A549 (cell line): ENCODE data around the gene CCDC73. TPM values are rescaled to one million over a fixed set of nuclear protein-coding genes. Genes with fewer than 3 reads are reported as not detected.

Experiments used
- ATAC-seq, 2 experiments: fragments of 200-7000 bp in 1 of 2; fragments of >200 bp in 1 of 2; cut with Nextera tagmentation in 1 of 2; cut with Tn5 transposase in 1 of 2; 3 replicates each; pipeline versions ENCODE4 v1.8.0 to v1.9.1; 2018 to 2020; ENCODE audit warnings: mild to moderate bottlenecking in 1 of 2, moderate library complexity in 1 of 2
- CTCF ChIA-PET: fragments of 300-600 bp; sonication (Branson Sonifier 250); formaldehyde crosslinking; extraction: SDS; loops from one replicate; lab custom pipeline; 2021; ENCODE audit warnings: antibody characterized with exemption, inconsistent platforms; lab: Yijun Ruan, JAX
- POLR2A ChIA-PET: fragments of 350-600 bp; formaldehyde crosslinking; extraction: SDS; loops from one replicate; lab custom pipeline; 2021; ENCODE audit warnings: antibody characterized with exemption, inconsistent platforms; lab: Yijun Ruan, JAX
- DNase-seq, 2 experiments: peaks; one replicate each; pipeline versions ENCODE4 v3.0.0 to v3.0.0-alpha.2; 2011 to 2016; ENCODE audit warnings: low read depth in 1 of 2, low spot score in 1 of 2
- FAIRE-seq: peaks from 2 replicates; lab custom pipeline; 2011; peaks lifted over from hg19 to GRCh38; lab: Jason Lieb, UNC
- H3K27ac ChIP-seq, 2 experiments: fragments of >200 bp; sonication (Bioruptor Twin); formaldehyde crosslinking; 3 replicates each; pipeline ENCODE4 v1.5.1; 2016 to 2017
- H3K4me1 ChIP-seq: fragments of >200 bp; sonication (Bioruptor Twin); formaldehyde crosslinking; 3 replicates; pipeline ENCODE4 v1.6.1; 2016
- H3K4me2 ChIP-seq: fragments of >200 bp; sonication (Bioruptor Twin); formaldehyde crosslinking; 3 replicates; pipeline ENCODE4 v1.6.1; 2016
- H3K4me3 ChIP-seq: fragments of >200 bp; sonication (Bioruptor Twin); formaldehyde crosslinking; 3 replicates; pipeline ENCODE4 v1.5.1; 2016
- H3K9me3 ChIP-seq: fragments of >200 bp; sonication (Bioruptor Twin); formaldehyde crosslinking; 3 replicates; pipeline ENCODE4 v1.6.1; 2016
- ATOH8 ChIP-seq: fragments of 250-450 bp; sonication (Bioruptor Pico); IDR thresholded peaks from 2 replicates; pipeline ENCODE4 v1.5.0; 2020; ENCODE audit warnings: low read depth, mild to moderate bottlenecking, moderate library complexity
- CBX8 ChIP-seq: fragments of 200-600 bp; sonication (generic); IDR thresholded peaks from 2 replicates; pipeline ENCODE4 v1.6.1; 2016
- CEBPB ChIP-seq, 2 experiments: fragments of >200 bp in 1 of 2; sonication (Bioruptor Twin) in 1 of 2; formaldehyde crosslinking in 1 of 2; IDR thresholded peaks; 2 replicates each; pipeline ENCODE4 v1.6.1; 2012 to 2016
- CHD4 ChIP-seq: fragments of 200-600 bp; sonication (generic); IDR thresholded peaks from 2 replicates; pipeline ENCODE4 v1.6.1; 2016; ENCODE audit warnings: antibody characterized with exemption, mild to moderate bottlenecking, borderline replicate concordance
- FOSB ChIP-seq: fragments of 250-450 bp; sonication (Bioruptor Pico); IDR thresholded peaks from 2 replicates; pipeline ENCODE4 v1.5.0; 2020; ENCODE audit warnings: mild to moderate bottlenecking, moderate library complexity
- FOXS1 ChIP-seq: fragments of 250-450 bp; sonication (Bioruptor Pico); IDR thresholded peaks from 2 replicates; pipeline ENCODE4 v1.5.0; 2020; ENCODE audit warnings: mild to moderate bottlenecking, moderate library complexity
- HDAC2 ChIP-seq: fragments of 200-600 bp; sonication (generic); IDR thresholded peaks from 2 replicates; pipeline ENCODE4 v1.6.1; 2016
- HOXA7 ChIP-seq: fragments of 250-450 bp; sonication (Bioruptor Pico); IDR thresholded peaks from 2 replicates; pipeline ENCODE4 v1.5.0; 2020; ENCODE audit warnings: mild to moderate bottlenecking, moderate library complexity
- HOXB13 ChIP-seq: fragments of 250-450 bp; sonication (Bioruptor Pico); IDR thresholded peaks from 2 replicates; pipeline ENCODE4 v1.5.0; 2020; ENCODE audit warnings: low read depth, mild to moderate bottlenecking, moderate library complexity
- JUNB ChIP-seq: fragments of >200 bp; sonication (Bioruptor Twin); formaldehyde crosslinking; IDR thresholded peaks from 2 replicates; pipeline ENCODE4 v1.6.1; 2016
- KDM5A ChIP-seq: fragments of 200-600 bp; sonication (generic); IDR thresholded peaks from 2 replicates; pipeline ENCODE4 v1.6.1; 2016; ENCODE audit warnings: antibody characterized with exemption, mild to moderate bottlenecking
- MAX ChIP-seq: IDR thresholded peaks from 2 replicates; pipeline ENCODE4 v1.6.1; 2012
- MAZ ChIP-seq: fragments of 150-350 bp; IDR thresholded peaks from 2 replicates; pipeline ENCODE4 v1.6.1; 2014; ENCODE audit warnings: antibody characterized with exemption, low read depth, low read length, borderline replicate concordance
- MYC ChIP-seq: IDR thresholded peaks from 2 replicates; pipeline ENCODE4 v1.6.1; 2012; ENCODE audit warnings: mild to moderate bottlenecking, inconsistent platforms, low read length, improper control_type of control experiment, borderline replicate concordance
- PBX3 ChIP-seq: IDR thresholded peaks from 2 replicates; pipeline ENCODE4 v1.6.1; 2012
- POLR2A ChIP-seq: IDR thresholded peaks from 2 replicates; pipeline ENCODE4 v1.6.1; 2012; ENCODE audit warnings: mild to moderate bottlenecking, low read length
- RAD21 ChIP-seq, 2 experiments: fragments of >200 bp in 1 of 2; sonication (Bioruptor Twin) in 1 of 2; formaldehyde crosslinking in 1 of 2; IDR thresholded peaks in 1 of 2; conservative IDR thresholded peaks in 1 of 2; 2 replicates in 1 of 2; 3 replicates in 1 of 2; pipeline ENCODE4 v1.6.1; 2012 to 2018; ENCODE audit warnings: inconsistent platforms in 1 of 2
- RNF2 ChIP-seq: fragments of 200-600 bp; sonication (generic); IDR thresholded peaks from 2 replicates; pipeline ENCODE4 v1.6.1; 2016; ENCODE audit warnings: low read depth, mild to moderate bottlenecking, antibody characterized with exemption, moderate library complexity, borderline replicate concordance
- TP53 ChIP-seq: fragments of 250-450 bp; sonication (Bioruptor Pico); IDR thresholded peaks from 2 replicates; pipeline ENCODE4 v1.5.0; 2021; ENCODE audit warnings: mild to moderate bottlenecking, moderate library complexity
- WGBS: methylation state at CpG from one replicate; pipeline ENCODE4 v1.1.6; 2017; ENCODE audit errors: missing lambda C conversion rate; 5-methylcytosine and 5-hydroxymethylcytosine counted together
- polyA plus RNA-seq, 4 experiments: library from polyadenylated mRNA; depleted of rRNA in 3 of 4; stranded (reverse); fragments of >200 nt; fragmentation: RNase III in 1 of 4; extraction: RNeasy Plus Mini Kit Qiagen cat#74134 plus additional on column Dnase treatment in 1 of 4; gene quantifications; 2 replicates in 3 of 4; 3 replicates in 1 of 4; pipeline ENCODE4 v1.2.3, GENCODE V29; 2011 to 2017
- TF ChIP-seq, protein P1 (sequence below): fragments of 150-350 bp; IDR thresholded peaks from 2 replicates; pipeline ENCODE4 v1.6.1; 2014; ENCODE audit warnings: low read depth, mild to moderate bottlenecking, low read length
- TF ChIP-seq, protein P2 (sequence below): fragments of >200 bp; sonication (Bioruptor Twin); formaldehyde crosslinking; IDR thresholded peaks from 3 replicates; pipeline ENCODE4 v1.5.1; 2016

Gene CCDC73
- polyA plus RNA-seq, 2 of the 4 experiments (the other 2 are of a cell fraction) = 0.03 TPM; not detected in 1

GRCh38 chr11:32821917-32822560 is 27.6 kb upstream of the CCDC73 start:
- Histone ChIP-seq H3K4me3 (no peak overlapping the region), H3K4me2 (no peak overlapping the region), H3K27ac (no peak overlapping the region), H3K9me3 (no peaks in the 10 kb centered on the region), H3K4me1 (no peaks in the 10 kb centered on the region; the same call in 2 of the 3 replicates)
- ATAC-seq = no peak
- no peak for TF ChIP-seq PBX3
- TF ChIP-seq TP53 = no peak
- TF ChIP-seq FOSB = no peak
- TF ChIP-seq CEBPB (IDR thresholded peaks at IDR 0.05) = no peak
- TF ChIP-seq, protein P1, sequence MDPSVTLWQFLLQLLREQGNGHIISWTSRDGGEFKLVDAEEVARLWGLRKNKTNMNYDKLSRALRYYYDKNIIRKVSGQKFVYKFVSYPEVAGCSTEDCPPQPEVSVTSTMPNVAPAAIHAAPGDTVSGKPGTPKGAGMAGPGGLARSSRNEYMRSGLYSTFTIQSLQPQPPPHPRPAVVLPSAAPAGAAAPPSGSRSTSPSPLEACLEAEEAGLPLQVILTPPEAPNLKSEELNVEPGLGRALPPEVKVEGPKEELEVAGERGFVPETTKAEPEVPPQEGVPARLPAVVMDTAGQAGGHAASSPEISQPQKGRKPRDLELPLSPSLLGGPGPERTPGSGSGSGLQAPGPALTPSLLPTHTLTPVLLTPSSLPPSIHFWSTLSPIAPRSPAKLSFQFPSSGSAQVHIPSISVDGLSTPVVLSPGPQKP = no peak
- no peak for TF ChIP-seq CBX8
- TF ChIP-seq CHD4 = no peak
- no peak for TF ChIP-seq MAX
- TF ChIP-seq RAD21 (conservative IDR thresholded peaks at IDR 0.05 in 1 of 2, IDR thresholded peaks at IDR 0.05 in 1 of 2) = no peak
- no peak for TF ChIP-seq MAZ
- TF ChIP-seq POLR2A = no peak
- FAIRE-seq = no peak
- ChIA-PET CTCF (interaction anchor here (0.7 to 0.8 kb wide), 2 partner anchors 13 to 29 kb away, joined by 3 read pairs; no protein-coding TSS in a partner anchor), POLR2A (no interaction called here)
- 68% methylated on average over 5 of the region's 5 CpGs for WGBS
- DNase-seq = no peak

DNA sequence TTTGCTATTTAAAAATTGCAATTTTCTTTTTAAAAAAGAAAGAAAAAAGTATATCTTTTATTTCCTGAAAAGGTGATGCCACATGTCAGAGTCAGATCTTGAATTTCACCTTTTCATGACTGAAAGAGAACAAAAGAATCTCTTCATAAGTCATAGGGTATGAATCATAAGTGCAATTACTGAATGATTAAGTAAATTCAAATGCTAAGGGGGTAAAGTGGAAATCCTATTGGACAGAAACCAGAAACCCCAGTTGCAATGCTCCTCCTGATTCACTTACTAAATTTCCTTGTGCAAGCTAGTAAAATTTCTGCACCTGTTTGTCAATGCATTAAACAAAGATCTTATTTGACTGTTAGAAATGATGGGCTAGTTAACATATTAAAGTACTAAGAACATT is 27.1 kb upstream of the CCDC73 start:
- FAIRE-seq (no peak), DNase-seq (no peak), ATAC-seq (no peak)
- Histone ChIP-seq H3K4me3 (no peak overlapping the region), H3K27ac (no peak overlapping the region), H3K4me2 (no peak overlapping the region), H3K4me1 (no peaks in the 10 kb centered on the region; the same call in 2 of the 3 replicates), H3K9me3 (no peaks in the 10 kb centered on the region)
- TF ChIP-seq HDAC2 (no peak), FOXS1 (CRISPR knock-in tag) (no peak), KDM5A (no peak), JUNB (no peak), HOXB13 (no peak), ATOH8 (no peak), HOXA7 (CRISPR knock-in tag) (no peak), MYC (no peak), RNF2 (no peak)
- TF ChIP-seq, protein P2, sequence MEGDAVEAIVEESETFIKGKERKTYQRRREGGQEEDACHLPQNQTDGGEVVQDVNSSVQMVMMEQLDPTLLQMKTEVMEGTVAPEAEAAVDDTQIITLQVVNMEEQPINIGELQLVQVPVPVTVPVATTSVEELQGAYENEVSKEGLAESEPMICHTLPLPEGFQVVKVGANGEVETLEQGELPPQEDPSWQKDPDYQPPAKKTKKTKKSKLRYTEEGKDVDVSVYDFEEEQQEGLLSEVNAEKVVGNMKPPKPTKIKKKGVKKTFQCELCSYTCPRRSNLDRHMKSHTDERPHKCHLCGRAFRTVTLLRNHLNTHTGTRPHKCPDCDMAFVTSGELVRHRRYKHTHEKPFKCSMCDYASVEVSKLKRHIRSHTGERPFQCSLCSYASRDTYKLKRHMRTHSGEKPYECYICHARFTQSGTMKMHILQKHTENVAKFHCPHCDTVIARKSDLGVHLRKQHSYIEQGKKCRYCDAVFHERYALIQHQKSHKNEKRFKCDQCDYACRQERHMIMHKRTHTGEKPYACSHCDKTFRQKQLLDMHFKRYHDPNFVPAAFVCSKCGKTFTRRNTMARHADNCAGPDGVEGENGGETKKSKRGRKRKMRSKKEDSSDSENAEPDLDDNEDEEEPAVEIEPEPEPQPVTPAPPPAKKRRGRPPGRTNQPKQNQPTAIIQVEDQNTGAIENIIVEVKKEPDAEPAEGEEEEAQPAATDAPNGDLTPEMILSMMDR = no peak
- POLR2A ChIA-PET = no interaction called here
- CTCF ChIA-PET = interaction anchor here (0.7 to 0.8 kb wide), 2 partner anchors 12 to 29 kb away, joined by 3 read pairs; no protein-coding TSS in a partner anchor
